NCI-H524 treated with DMSO at 0.1 percent for 48 hours (cell line): ENCODE data around the gene EFCAB6.
"Not testable (repeated sequence)": the region's sequence is repeated elsewhere in the genome, so short reads cannot be mapped to it uniquely, and the experiment has no call there.

Experiments
- DNase-seq: peaks from one replicate; lab custom pipeline; 2025; lab: John Stamatoyannopoulos, UW

The EFCAB6 gene

GRCh38 chr22:43706571-43707328, 105.4 kb downstream of the EFCAB6 start:
- no peak for DNase-seq

- no peak for DNase-seq
Observed at GRCh38 chr22:43706151-43706550, 106.0 kb downstream of the EFCAB6 start.

- no peak for DNase-seq
Observed at GRCh38 chr22:43704051-43704450, 108.1 kb downstream of the EFCAB6 start.

- no peak for DNase-seq
Observed at GRCh38 chr22:43698403-43698802, 113.7 kb downstream of the EFCAB6 start.

GRCh38 chr22:43697894-43698293, 114.2 kb downstream of the EFCAB6 start:
- DNase-seq, result no peak

- no peak for DNase-seq
Observed at GRCh38 chr22:43693249-43693648, 118.9 kb downstream of the EFCAB6 start.

GRCh38 chr22:43689356-43689755, 122.7 kb downstream of the EFCAB6 start:
- no peak for DNase-seq

- DNase-seq, result no peak
Observed at GRCh38 chr22:43682851-43683250, 129.3 kb downstream of the EFCAB6 start.

GRCh38 chr22:43681731-43682360, 130.3 kb downstream of the EFCAB6 start:
- no peak for DNase-seq

GRCh38 chr22:43670513-43670912, 141.6 kb downstream of the EFCAB6 start:
- DNase-seq, result no peak

GRCh38 chr22:43669190-43669589, 142.9 kb downstream of the EFCAB6 start:
- DNase-seq, result no peak

GRCh38 chr22:43667656-43668055, 144.4 kb downstream of the EFCAB6 start:
- DNase-seq, result no peak

GRCh38 chr22:43666457-43666856, 145.6 kb downstream of the EFCAB6 start:
- no peak for DNase-seq

- DNase-seq, result no peak
Observed at GRCh38 chr22:43658823-43659222, 153.3 kb downstream of the EFCAB6 start.

- DNase-seq, result not testable (repeated sequence)
Observed at GRCh38 chr22:43656581-43656980, 155.5 kb downstream of the EFCAB6 start.

- DNase-seq, result no peak
Observed at GRCh38 chr22:43654271-43654670, 157.8 kb downstream of the EFCAB6 start.

GRCh38 chr22:43652845-43653244, 159.3 kb downstream of the EFCAB6 start:
- no peak for DNase-seq

GRCh38 chr22:43643387-43643786, 168.7 kb downstream of the EFCAB6 start:
- DNase-seq, result no peak

- no peak for DNase-seq
Observed at GRCh38 chr22:43642319-43643206, 169.5 kb downstream of the EFCAB6 start.

- DNase-seq, result no peak
Observed at GRCh38 chr22:43639228-43639948, 172.7 kb downstream of the EFCAB6 start.

- no peak for DNase-seq
Observed at GRCh38 chr22:43637275-43638260, 174.5 kb downstream of the EFCAB6 start.
